ENCODE results near the gene TXN.
"Not testable (repeated sequence)": the region's sequence is repeated elsewhere in the genome, so short reads cannot be mapped to it uniquely, and the experiment has no call there.

TXN gene

DNA sequence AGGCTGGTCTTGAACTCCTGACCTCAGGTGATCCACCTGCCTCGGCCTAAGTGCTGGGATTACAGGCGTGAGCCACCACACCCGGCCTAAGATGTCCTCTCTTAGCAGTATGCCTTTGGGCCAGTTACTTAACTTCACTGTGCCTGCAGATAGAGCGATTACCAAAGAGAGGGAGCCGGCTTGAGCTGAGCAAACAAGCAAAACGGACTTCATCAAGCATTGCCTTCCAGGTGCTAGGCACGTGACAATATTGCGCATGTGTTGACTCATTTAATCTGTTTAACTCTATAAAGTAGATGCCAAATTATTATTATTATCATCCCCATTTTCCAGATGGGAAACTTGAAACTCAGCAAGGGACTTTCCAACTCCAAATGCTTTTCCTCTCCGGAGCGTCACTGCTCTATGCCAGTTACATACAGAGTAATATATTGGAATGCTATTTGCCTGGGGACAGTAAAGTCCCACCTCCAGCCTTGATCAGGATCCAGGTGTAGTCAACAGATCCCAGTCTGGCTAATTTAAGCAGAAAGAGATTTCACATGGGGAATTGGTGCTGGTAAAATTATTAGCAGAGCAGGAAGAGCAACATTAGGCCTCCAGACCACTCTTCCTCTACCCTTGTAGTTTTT is 42.8 kb downstream of the TXN start:
- no peak for DNase-seq (ENCODE audit: low read depth, low spot score)

DNA sequence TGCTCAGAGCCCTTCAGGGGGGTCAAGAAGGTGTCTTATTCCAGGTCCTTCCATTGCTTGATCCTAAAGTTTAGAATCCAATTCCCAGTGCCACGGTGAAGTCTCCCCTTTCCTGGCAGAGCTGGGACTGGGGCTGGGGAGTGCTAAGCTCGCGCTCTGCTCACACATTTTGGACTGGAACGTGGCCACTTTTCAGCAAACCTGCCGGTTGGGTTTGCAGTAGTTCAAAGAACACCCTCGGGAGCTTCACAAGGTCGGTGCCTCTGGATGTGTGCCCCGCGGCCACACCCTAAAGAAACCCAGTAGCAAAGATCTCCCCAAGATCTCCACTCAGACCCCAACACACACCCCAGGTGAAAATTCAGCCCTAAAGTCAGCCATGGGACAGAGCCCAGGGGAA is 48.3 kb downstream of the TXN start, which contains the start of gene C9orf152:
TSS of gene C9orf152 (minus strand) at position 129 of the 400 bp plus-strand sequence. CDS start 580 bp downstream, outside the sequence.
- DNase-seq (ENCODE audit: low read depth, low spot score) = no peak

DNA sequence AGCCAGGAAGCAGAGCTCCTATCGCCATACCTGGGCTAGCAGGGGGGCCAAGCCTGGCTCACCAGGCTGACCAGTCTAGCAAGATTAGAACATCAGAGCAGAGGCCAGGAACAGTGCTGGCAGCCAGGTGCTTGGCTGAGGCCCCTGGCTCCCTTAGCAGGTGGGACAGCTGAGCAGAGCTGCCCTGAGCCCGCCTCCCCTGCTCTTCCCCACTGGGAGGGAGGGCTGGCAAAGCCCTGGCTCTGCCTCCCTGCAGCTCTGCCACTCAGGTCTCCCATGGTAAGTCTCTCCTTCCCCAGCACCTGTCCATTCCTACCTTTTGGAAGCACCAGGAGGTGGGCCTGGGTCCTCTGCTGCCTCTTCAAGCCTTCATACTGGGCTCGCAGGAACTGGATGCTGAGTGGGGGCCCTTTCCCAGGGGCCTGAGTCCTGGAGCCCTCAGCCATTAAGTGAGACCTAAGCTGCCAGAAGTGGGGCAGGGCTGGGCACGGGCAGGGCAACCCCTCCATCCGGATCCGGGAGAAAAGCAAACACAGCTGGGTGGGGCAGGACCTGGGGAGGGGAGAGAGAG is 49.2 kb downstream of the TXN start:
- DNase-seq (ENCODE audit: low read depth, low spot score) = peak; percentile 51

DNA sequence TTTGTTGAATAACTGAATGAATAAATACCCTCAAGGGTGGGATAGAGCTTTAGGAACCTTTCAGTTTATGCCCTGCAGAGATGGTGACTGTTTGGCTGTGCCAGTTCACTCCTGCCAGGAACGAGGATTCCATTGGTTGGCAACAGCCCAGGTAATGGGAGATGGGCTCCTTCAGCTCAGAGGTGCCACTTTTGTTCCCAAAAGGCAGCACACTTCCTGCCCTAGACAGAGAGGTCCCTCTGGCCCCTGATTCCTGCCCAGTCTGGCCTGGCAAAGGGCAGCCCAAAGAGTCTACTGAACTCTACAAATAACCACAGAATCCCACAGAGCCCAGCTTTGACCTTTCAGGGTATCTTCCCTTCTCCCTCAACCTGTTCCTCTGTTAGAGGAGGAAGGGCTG is 49.9 kb downstream of the TXN start:
- DNase-seq (ENCODE audit: low read depth, low spot score) = no peak

DNA sequence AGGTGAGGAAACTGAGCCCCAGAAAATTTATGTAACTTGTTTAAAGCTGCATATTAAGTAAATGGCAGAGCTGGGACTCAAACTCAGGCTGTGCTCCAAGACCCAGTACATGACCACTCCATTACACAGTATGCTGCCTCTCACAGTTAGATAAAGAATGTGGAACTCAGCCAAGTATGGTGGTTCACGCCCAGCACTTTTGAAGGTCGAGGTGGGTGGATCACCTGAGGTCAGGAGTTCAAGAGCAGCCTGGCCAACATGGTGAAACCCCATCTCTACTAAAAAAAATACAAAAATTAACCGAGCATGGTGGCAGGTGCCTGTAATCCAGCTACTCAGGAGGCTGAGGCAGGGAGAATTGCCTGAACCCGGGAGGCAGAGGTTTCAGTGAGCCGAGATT is 50.7 kb downstream of the TXN start:
- DNase-seq (ENCODE audit: low read depth, low spot score) = not testable (repeated sequence)

DNA sequence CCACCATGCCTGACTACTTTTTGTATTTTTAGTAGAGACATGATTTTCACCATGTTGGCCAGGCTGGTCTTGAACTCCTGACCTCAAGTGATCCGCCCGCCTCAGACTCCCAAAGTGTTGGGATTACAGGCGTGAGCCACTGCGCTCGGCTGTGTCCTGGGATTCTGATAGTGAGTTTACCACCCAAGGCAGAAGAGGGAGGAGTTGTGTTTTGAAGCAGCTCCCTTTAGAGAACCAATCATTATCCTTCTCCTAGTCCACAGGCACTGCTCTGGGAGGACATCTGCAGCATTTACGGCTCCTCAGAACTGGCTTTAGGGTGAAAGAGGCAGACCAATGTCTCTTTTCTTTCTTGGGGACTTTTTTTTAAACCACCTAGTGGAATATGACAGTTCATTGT is 54.1 kb downstream of the TXN start:
- DNase-seq (ENCODE audit: low read depth, low spot score) = no peak

DNA sequence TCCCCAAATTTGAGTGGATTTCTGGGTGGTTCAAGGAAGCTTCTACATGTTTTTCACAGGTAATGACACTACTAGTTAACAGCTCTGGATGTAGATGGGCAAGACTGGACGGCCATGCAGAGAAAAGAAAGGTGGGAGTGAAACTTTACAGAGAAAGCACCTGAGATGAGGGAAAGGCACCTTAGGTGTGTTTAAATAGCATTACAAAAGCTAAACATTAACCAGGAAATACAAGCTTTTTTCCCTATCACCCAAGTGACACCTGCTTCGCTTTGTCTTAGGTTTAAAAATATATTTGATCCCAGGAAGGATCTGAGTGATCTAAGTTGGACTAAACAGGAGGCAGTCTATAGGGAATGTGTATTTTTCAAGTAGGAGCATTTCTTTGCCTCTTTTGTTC is 56.7 kb downstream of the TXN start:
- no peak for DNase-seq (ENCODE audit: low read depth, low spot score)

DNA sequence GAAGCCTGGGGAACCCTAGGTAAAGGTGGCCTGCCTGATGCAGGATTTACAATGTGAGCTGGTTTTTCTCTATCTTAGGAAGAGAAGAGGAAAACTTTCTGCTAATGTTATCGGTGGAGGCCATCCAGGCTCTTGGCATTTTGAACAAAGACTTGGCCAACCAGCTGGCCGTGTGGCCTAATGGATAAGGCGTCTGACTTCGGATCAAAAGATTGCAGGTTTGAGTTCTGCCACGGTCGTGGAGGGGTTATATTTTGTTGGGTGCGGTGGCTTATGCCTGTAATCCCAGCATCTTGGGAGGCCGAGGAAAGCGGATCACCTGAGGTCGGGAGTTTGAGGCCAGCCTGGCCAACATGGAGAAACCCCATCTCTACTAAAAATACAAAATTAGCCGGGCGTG is 58.0 kb downstream of the TXN start:
- DNase-seq (ENCODE audit: low read depth, low spot score) = no peak

DNA sequence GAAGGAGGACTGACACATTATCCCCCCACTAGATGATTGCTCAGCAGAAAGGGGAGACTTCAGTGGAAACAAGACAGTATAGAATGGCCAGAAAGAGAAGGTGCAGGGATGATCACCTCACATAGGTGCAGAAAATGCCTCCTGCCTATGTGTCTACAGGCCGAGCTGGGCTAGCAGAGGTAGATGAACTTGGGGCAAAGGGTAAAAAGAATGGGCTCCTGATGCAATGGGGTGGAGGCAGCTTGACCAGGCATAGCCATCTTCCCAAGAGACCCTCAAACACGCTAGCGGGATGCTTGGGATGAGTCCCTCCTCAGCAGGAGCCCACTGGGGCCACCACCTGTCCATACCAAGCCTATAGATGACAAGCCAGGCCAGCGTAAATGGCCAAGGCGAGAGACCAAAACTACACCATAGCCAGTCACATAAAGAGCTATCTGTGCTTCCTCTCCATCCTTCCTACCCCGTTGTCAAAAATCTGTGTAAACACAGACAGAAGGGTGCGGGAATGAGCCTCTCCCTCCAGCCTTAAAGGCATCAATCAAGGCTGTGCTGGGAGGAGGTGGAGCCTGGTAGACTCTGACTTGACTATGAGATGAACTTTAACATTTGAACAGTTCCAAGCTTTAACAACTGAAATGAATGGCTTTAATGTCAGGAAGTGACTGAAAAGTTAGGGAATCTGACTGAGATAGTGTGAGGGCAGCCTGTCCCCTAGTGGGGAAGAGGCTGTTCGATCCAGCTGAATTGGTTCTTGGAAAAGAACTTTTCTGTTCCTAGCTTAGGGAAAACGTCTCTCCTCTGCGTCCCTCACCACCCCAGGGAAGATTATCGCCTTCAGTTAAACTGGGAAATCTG is 58.7 kb downstream of the TXN start:
- no peak for DNase-seq (ENCODE audit: low read depth, low spot score)

DNA sequence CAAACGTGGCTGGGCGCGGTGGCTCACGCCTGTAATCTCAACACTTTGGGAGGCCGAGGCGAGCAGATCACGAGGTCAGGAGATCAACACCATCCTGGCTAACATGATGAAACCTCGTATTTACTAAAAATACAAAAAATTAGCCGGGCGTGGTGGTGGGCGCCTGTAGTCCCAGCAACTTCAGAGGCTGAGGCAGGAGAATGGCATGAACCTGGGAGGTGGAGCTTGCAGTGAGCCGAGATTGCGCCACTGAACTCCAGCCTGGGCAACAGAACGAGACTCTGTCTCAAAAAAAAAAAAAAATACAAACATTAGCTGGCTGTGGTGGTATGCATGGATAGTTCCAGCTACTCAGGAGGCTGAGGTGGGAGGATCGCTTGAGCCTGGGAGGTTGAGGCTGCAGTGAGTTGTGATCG is 60.2 kb downstream of the TXN start:
- DNase-seq (ENCODE audit: low read depth, low spot score) = not testable (repeated sequence)

Measured in ELF-1 (cell line).